22Rv1 (cell line): ENCODE data around the gene SYVN1.

Experiments
- H3K27ac ChIP-seq: fragments of 450-650 bp; 2 replicates; pipeline ENCODE4 v1.5.1; 2017
- CTCF ChIP-seq: fragments of 450-650 bp; IDR thresholded peaks from 2 replicates; pipeline ENCODE4 v1.5.1; 2017; ENCODE audit warnings: mild to moderate bottlenecking
- ZFX ChIP-seq: fragments of 450-650 bp; IDR thresholded peaks from 2 replicates; pipeline ENCODE4 v1.6.1; 2017; ENCODE audit warnings: antibody characterized with exemption, borderline replicate concordance

SYVN1 gene

GRCh38 chr11:65125197-65126056, 8.9 kb downstream of the SYVN1 start:
- no peak for TF ChIP-seq CTCF
- TF ChIP-seq ZFX = no peak

GRCh38 chr11:65124480-65125196, 9.7 kb downstream of the SYVN1 start:
- TF ChIP-seq ZFX = no peak
- TF ChIP-seq CTCF = no peak

More at GRCh38 chr11:65125197-65126056, 8.9 kb downstream of the SYVN1 start:
- peak overlapping the region; percentile 37; the same call in 1 of the 2 replicates for H3K27ac ChIP-seq

GRCh38 chr11:65121865-65122696, 12.2 kb downstream of the SYVN1 start, which contains the start of the genes FAU and MRPL49:
TSS of gene FAU (minus strand) at chr11:65122134. CDS start at chr11:65121813, 321 bp downstream.
TSS of gene MRPL49 (plus strand) at chr11:65122321. CDS start at chr11:65122347, 26 bp downstream.
- peak within 1 kb of the TSS; percentile 99 for H3K27ac ChIP-seq
- TF ChIP-seq ZFX (no peak), CTCF (no peak)

More at GRCh38 chr11:65124480-65125196, 9.7 kb downstream of the SYVN1 start:
- 0 out of 2 replicates have a peak overlapping the region, but pooled peaks have one; percentile 20 for H3K27ac ChIP-seq

- H3K27ac ChIP-seq = peak overlapping the region; percentile 99
- TF ChIP-seq ZFX = no peak
- TF ChIP-seq CTCF = no peak
Measured at GRCh38 chr11:65121447-65121864, 12.9 kb downstream of the SYVN1 start.

- no peak for TF ChIP-seq CTCF
- TF ChIP-seq ZFX = no peak
- peak overlapping the region; percentile 99 for H3K27ac ChIP-seq
Measured at GRCh38 chr11:65120831-65121230, 13.5 kb downstream of the SYVN1 start.

GRCh38 chr11:65119670-65119995, 14.7 kb downstream of the SYVN1 start:
- peak overlapping the region; percentile 99 for H3K27ac ChIP-seq
- no peak for TF ChIP-seq ZFX
- no peak for TF ChIP-seq CTCF

GRCh38 chr11:65118891-65119669, 15.2 kb downstream of the SYVN1 start:
- H3K27ac ChIP-seq = peak overlapping the region; percentile 99
